H1 (cell line): ENCODE results near the gene ATG9B. TPM values are rescaled to one million over a fixed set of nuclear protein-coding genes. Genes with fewer than 3 reads are reported as not detected.
A peak's percentile ranks its signal among the peaks of the same experiment; 100 is the strongest.

Experiments
- CTCF ChIA-PET: fragments of 300-600 bp; sonication (Branson Sonifier 250); formaldehyde crosslinking; loops from one replicate; lab custom pipeline; 2021; ENCODE audit not compliant: partially characterized antibody; lab: Charles Lee
- POLR2A ChIA-PET: fragments of 300-600 bp; sonication (Branson Sonifier 250); formaldehyde crosslinking; loops from one replicate; lab custom pipeline; 2021; ENCODE audit warnings: inconsistent platforms; ENCODE audit not compliant: partially characterized antibody; lab: Charles Lee
- DNase-seq, 2 experiments: peaks; one replicate each; pipeline versions ENCODE4 v3.0.0 to v3.0.0-alpha.2; 2010 to 2022; ENCODE audit warnings: low spot score in 2 of 2, low read depth in 1 of 2, mixed read lengths in 1 of 2
- FAIRE-seq: peaks from 2 replicates; lab custom pipeline; 2011; peaks lifted over from hg19 to GRCh38; lab: Jason Lieb, UNC
- H2AFZ ChIP-seq: 2 replicates; pipeline ENCODE4 v1.8.1; 2012; ENCODE audit warnings: low read length, inconsistent platforms
- H2AK5ac ChIP-seq: 2 replicates; pipeline ENCODE4 v1.6.1; 2013; ENCODE audit warnings: low read depth, low read length
- H2BK120ac ChIP-seq: replicated peaks from 2 replicates; pipeline ENCODE3; 2013; ENCODE audit warnings: low read depth, low read length, inconsistent platforms
- H2BK12ac ChIP-seq: 2 replicates; pipeline ENCODE4 v1.6.1; 2013; ENCODE audit warnings: low read depth, low read length
- H2BK15ac ChIP-seq: 2 replicates; pipeline ENCODE4 v1.6.1; 2013; ENCODE audit warnings: low read length
- H2BK20ac ChIP-seq: 2 replicates; pipeline ENCODE4 v1.6.1; 2013; ENCODE audit warnings: low read length
- H2BK5ac ChIP-seq: 2 replicates; pipeline ENCODE4 v1.6.1; 2013; ENCODE audit warnings: low read depth, low read length
- H3K14ac ChIP-seq: 2 replicates; pipeline ENCODE4 v1.6.1; 2013; ENCODE audit warnings: inconsistent platforms; ENCODE audit not compliant: insufficient read length
- H3K18ac ChIP-seq: 2 replicates; pipeline ENCODE4 v1.6.1; 2013; ENCODE audit warnings: low read length; ENCODE audit errors: extremely low read depth
- H3K23ac ChIP-seq: 2 replicates; pipeline ENCODE4 v1.6.1; 2013; ENCODE audit warnings: inconsistent platforms; ENCODE audit not compliant: insufficient read length
- H3K23me2 ChIP-seq: 2 replicates; pipeline ENCODE4 v1.6.1; 2013; ENCODE audit warnings: low read depth, low read length
- H3K27ac ChIP-seq: 2 replicates; pipeline ENCODE4 v1.6.1; 2011; ENCODE audit warnings: low read depth, low read length, inconsistent platforms
- H3K27me3 ChIP-seq, 4 experiments: replicated peaks in 1 of 4; 1 replicate in 1 of 4; 2 replicates in 3 of 4; pipeline versions ENCODE4 v1.6.1 to v1.8.1; 2011 to 2013; ENCODE audit warnings: low read length in 3 of 4, mild to moderate bottlenecking in 3 of 4, inconsistent platforms in 2 of 4, mixed read lengths in 2 of 4, moderate library complexity in 1 of 4; ENCODE audit not compliant: control insufficient read depth in 3 of 4, insufficient read depth in 3 of 4; ENCODE audit errors: extremely low read depth in 1 of 4
- H3K36me3 ChIP-seq, 4 experiments: 2 replicates each; pipeline versions ENCODE4 v1.6.1 to v1.8.1; 2011 to 2013; ENCODE audit warnings: mild to moderate bottlenecking in 4 of 4, low read length in 3 of 4, moderate library complexity in 2 of 4, control low read depth in 1 of 4, inconsistent platforms in 1 of 4; ENCODE audit not compliant: insufficient read depth in 4 of 4, control insufficient read depth in 2 of 4
- H3K4ac ChIP-seq: replicated peaks from 2 replicates; pipeline ENCODE3; 2013; ENCODE audit warnings: low read length, low read depth, mixed read lengths, inconsistent platforms; ENCODE audit not compliant: insufficient read length
- H3K4me1 ChIP-seq, 4 experiments: replicated peaks in 1 of 4; 1 replicate in 1 of 4; 2 replicates in 3 of 4; pipeline versions ENCODE4 v1.6.1 to v1.8.1; 2011 to 2013; ENCODE audit warnings: low read length in 3 of 4, inconsistent platforms in 2 of 4, mixed read lengths in 1 of 4; ENCODE audit not compliant: insufficient read depth in 4 of 4, control insufficient read depth in 3 of 4
- H3K4me2 ChIP-seq, 2 experiments: 2 replicates each; pipeline versions ENCODE4 v1.6.1 to v1.8.1; 2011 to 2013; ENCODE audit warnings: low read depth in 2 of 2, low read length in 2 of 2, control low read depth in 1 of 2, inconsistent platforms in 1 of 2, mild to moderate bottlenecking in 1 of 2; ENCODE audit not compliant: insufficient read depth in 1 of 2
- H3K4me3 ChIP-seq, 4 experiments: fragments of 200-600, 300-600 bp in 1 of 4; sonication (generic), shearing (Covaris generic), sonication (Bioruptor Twin) in 1 of 4; 2 replicates each; pipeline versions ENCODE4 v1.5.1 to v1.8.1; 2011 to 2016; ENCODE audit warnings: low read length in 4 of 4, low read depth in 3 of 4, control low read depth in 2 of 4, inconsistent platforms in 2 of 4, mild to moderate bottlenecking in 2 of 4, mixed read lengths in 1 of 4, moderate library complexity in 1 of 4; ENCODE audit not compliant: insufficient read depth in 2 of 4; ENCODE audit errors: extremely low read depth in 1 of 4
- H3K56ac ChIP-seq: replicated peaks from 2 replicates; pipeline ENCODE3; 2013; ENCODE audit warnings: low read depth, mild to moderate bottlenecking, mixed read lengths, low read length, inconsistent platforms; ENCODE audit not compliant: insufficient read length
- H3K79me1 ChIP-seq: 2 replicates; pipeline ENCODE4 v1.6.1; 2013; ENCODE audit warnings: low read depth, low read length, control low read depth
- H3K79me2 ChIP-seq, 2 experiments: 2 replicates each; pipeline versions ENCODE4 v1.6.1 to v1.8.1; 2012 to 2013; ENCODE audit warnings: low read length in 2 of 2, mild to moderate bottlenecking in 2 of 2, inconsistent platforms in 1 of 2; ENCODE audit not compliant: insufficient read depth in 2 of 2, control insufficient read depth in 1 of 2
- H3K9ac ChIP-seq, 4 experiments: replicated peaks in 1 of 4; 1 replicate in 1 of 4; 2 replicates in 3 of 4; pipeline versions ENCODE4 v1.6.1 to v1.8.1; 2011 to 2013; ENCODE audit warnings: low read depth in 3 of 4, low read length in 3 of 4, control low read depth in 2 of 4, mild to moderate bottlenecking in 2 of 4, moderate library complexity in 2 of 4, inconsistent platforms in 1 of 4; ENCODE audit errors: extremely low read depth in 1 of 4
- H3K9me3 ChIP-seq, 2 experiments: 2 replicates each; pipeline versions ENCODE4 v1.6.1 to v1.8.1; 2012 to 2013; ENCODE audit warnings: mild to moderate bottlenecking in 2 of 2, moderate library complexity in 2 of 2, control low read depth in 1 of 2, inconsistent platforms in 1 of 2, low read depth in 1 of 2, low read length in 1 of 2, mixed read lengths in 1 of 2; ENCODE audit not compliant: insufficient read depth in 2 of 2
- H4K20me1 ChIP-seq, 2 experiments: replicated peaks in 1 of 2; 2 replicates each; pipeline versions ENCODE3 to v1.8.1; 2011 to 2013; ENCODE audit warnings: inconsistent platforms in 2 of 2, low read length in 2 of 2, mild to moderate bottlenecking in 1 of 2; ENCODE audit not compliant: insufficient read depth in 2 of 2, control insufficient read depth in 1 of 2
- H4K5ac ChIP-seq: 2 replicates; pipeline ENCODE4 v1.6.1; 2013; ENCODE audit warnings: low read length, low read depth, mixed read lengths, inconsistent platforms; ENCODE audit not compliant: insufficient read length
- H4K8ac ChIP-seq: 2 replicates; pipeline ENCODE4 v1.8.0; 2013; ENCODE audit warnings: mild to moderate bottlenecking, moderate library complexity, low read length, inconsistent platforms; ENCODE audit not compliant: insufficient read depth; ENCODE audit errors: extremely low read depth
- H4K91ac ChIP-seq: replicated peaks from 2 replicates; pipeline ENCODE3; 2013; ENCODE audit warnings: low read length, mixed read lengths, inconsistent platforms; ENCODE audit not compliant: insufficient read length
- PHF8 ChIP-seq: fragments of 200-600 bp; sonication (generic); conservative IDR thresholded peaks from 2 replicates; pipeline ENCODE4 v1.7.1; 2012; ENCODE audit warnings: low read depth, mild to moderate bottlenecking, inconsistent platforms, low read length, moderate library complexity
- SUZ12 ChIP-seq: fragments of 200-600 bp; sonication (generic); IDR thresholded peaks from 2 replicates; pipeline ENCODE4 v1.6.1; 2012; ENCODE audit warnings: mild to moderate bottlenecking, inconsistent platforms, low read length, moderate library complexity, mixed read lengths
- TBP ChIP-seq: IDR thresholded peaks from 2 replicates; pipeline ENCODE4 v1.6.1; 2011; ENCODE audit warnings: low read depth, low read length, improper control_type of control experiment
- TCF12 ChIP-seq: IDR thresholded peaks from 2 replicates; pipeline ENCODE4 v1.6.1; 2011; ENCODE audit warnings: low read depth, mild to moderate bottlenecking, low read length
- WGBS, 2 experiments: shearing (Covaris generic) in 1 of 2; methylation state at CpG; one replicate each; pipeline versions ENCODE4 v1.1.6 to v1.1.7; 2013 to 2015; ENCODE audit warnings: low lambda C conversion rate in 2 of 2, mixed read lengths in 2 of 2, inconsistent platforms in 1 of 2, low coverage in 1 of 2, missing lambda C conversion rate in 1 of 2; ENCODE audit not compliant: insufficient replicate concordance in 2 of 2, insufficient coverage in 1 of 2, insufficient read length in 1 of 2; ENCODE audit errors: extremely low coverage in 1 of 2, missing lambda C conversion rate in 1 of 2; 5-methylcytosine and 5-hydroxymethylcytosine counted together
- polyA plus RNA-seq, 7 experiments: library from polyadenylated mRNA; depleted of rRNA in 3 of 7; stranded (reverse) in 5 of 7; unstranded in 2 of 7; fragments of >200 nt in 5 of 7; fragments of 200-250 nt in 2 of 7; gene quantifications; 1 replicate in 5 of 7; 2 replicates in 1 of 7; 4 replicates in 1 of 7; pipeline versions ENCODE4 v1.2.1 to v1.2.3, GENCODE V29; 2011 to 2013; ENCODE audit warnings: missing spikeins in 2 of 7, mixed read lengths in 2 of 7
- total RNA-seq: library from RNA; stranded (reverse); fragmentation: NEBNext Ultra II Directional; extraction: Animal tissue kit (Norgen Biotek cat#: 25700); gene quantifications from 2 replicates; pipeline ENCODE4 v1.2.1, GENCODE V29; 2021

The ATG9B gene
- total and polyA plus RNA-seq, 2 of the 8 experiments (the other 6 are each of a cell fraction or from before 2014, with no cell fraction given), result 1.4 to 2.3 TPM

DNA sequence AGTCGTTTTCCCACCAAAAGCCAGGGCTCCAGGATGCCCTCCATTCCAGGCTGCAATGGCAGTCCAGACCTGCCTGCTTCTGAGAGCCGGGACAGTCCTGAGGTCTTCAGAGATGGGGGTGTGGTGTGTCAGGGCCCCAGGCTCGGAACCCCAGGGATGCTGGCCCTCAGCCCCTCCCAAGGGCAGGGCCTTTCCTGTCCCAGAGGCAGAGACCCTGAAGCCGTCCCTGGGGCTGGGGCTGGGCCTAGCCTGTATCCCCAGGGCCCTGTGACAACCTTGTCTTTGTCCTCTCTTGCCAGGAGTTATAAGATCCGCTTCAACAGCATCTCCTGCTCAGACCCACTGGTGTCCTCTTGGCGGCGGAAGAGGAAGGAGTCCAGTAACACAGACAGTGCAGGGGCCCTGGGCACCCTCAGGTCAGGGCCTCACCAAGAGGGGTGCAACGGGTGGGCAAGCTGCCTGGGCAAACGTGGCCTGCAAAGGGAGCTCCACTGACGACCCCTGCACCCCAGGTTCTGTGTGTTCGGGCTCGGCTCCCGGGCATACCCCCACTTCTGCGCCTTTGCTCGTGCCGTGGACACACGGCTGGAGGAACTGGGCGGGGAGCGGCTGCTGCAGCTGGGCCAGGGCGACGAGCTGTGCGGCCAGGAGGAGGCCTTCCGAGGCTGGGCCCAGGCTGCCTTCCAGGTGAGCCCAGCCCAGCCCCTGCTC, 17.5 kb downstream of the ATG9B start:
- no peak overlapping the region for H3K4me3 ChIP-seq
- no peak for TF ChIP-seq TCF12
- TF ChIP-seq SUZ12, result no peak
- no peak for TF ChIP-seq PHF8
- no peak for TF ChIP-seq TBP
- TF ChIP-seq, all 59 proteins: peak for 0
- Histone ChIP-seq H3K79me2 (no peaks in the 10 kb centered on the region), H2BK5ac (peak overlapping the region; percentile 35; the same call in 1 of the 2 replicates), H3K23ac (no peak overlapping the region), H3K23me2 (no peaks in the 10 kb centered on the region; the same call in 1 of the 2 replicates), H2AK5ac (peak overlapping the region; percentile 46; the same call in 1 of the 2 replicates), H3K4me1 (peaks cover 0 to 23% (median 20%) of the 10 kb centered on the region in 4 experiments; a peak in 6 of 7 replicates), H3K18ac (no peak overlapping the region), H3K27ac (no peak overlapping the region), H2BK120ac (no peak overlapping the region), H3K27me3 (no peaks in the 10 kb centered on the region), H3K36me3 (no peaks in the 10 kb centered on the region), H3K9ac (no peak overlapping the region), H4K91ac (peak overlapping the region; percentile 51), H3K4me2 (no peak overlapping the region), H3K79me1 (no peaks in the 10 kb centered on the region), H2BK15ac (no peak overlapping the region), H3K4ac (no peak overlapping the region), H4K5ac (no peak overlapping the region), H3K14ac (no peak overlapping the region), H2BK12ac (0 out of 2 replicates have a peak overlapping the region, but pooled peaks have one; percentile 87), H3K9me3 (no peaks in the 10 kb centered on the region), H3K56ac (no peak overlapping the region), H2AFZ (no peak overlapping the region), H4K20me1 (no peaks in the 10 kb centered on the region), H4K8ac (peak overlapping the region; percentile 15; the same call in 1 of the 2 replicates), H2BK20ac (no peak overlapping the region)
- WGBS, 2 experiments, result 92% methylated on average over 23 of the region's 23 CpGs; no CpG with 5 or more reads in 1 of the 2 experiments
- no peak for FAIRE-seq
- ChIA-PET CTCF (interaction anchor here (1.3 to 11.5 kb wide), 13 partner anchors 8 to 237 kb away, joined by 3 to 142 read pairs (median 23); partner anchors contain the start of genes ATG9B and NOS3), POLR2A (interaction anchor here (1.1 to 1.7 kb wide), 4 partner anchors 10 to 18 kb away, joined by 3 to 7 read pairs (median 4); no protein-coding TSS in a partner anchor)
- no peak for DNase-seq
